OCI-LY1 (cell line): ENCODE data around the gene VAV3.

Experiments
- H2AFZ ChIP-seq: fragments of 200-600 bp; sonication (generic), shearing (Covaris generic); 2 replicates; pipeline ENCODE4 v1.6.0; 2014; ENCODE audit warnings: antibody characterized with exemption, mild to moderate bottlenecking, low read length
- H3F3A ChIP-seq: fragments of 200-600 bp; sonication (generic), shearing (Covaris generic); 2 replicates; pipeline ENCODE4 v1.6.0; 2014; ENCODE audit warnings: mild to moderate bottlenecking, antibody characterized with exemption, low read length, moderate library complexity; ENCODE audit not compliant: insufficient read depth
- H3K27ac ChIP-seq: fragments of 200-600 bp; sonication (generic); 2 replicates; pipeline ENCODE4 v1.5.1; 2014; ENCODE audit warnings: low read length, mixed run types, mild to moderate bottlenecking, low read depth; ENCODE audit not compliant: poor library complexity, severe bottlenecking
- H3K27me3 ChIP-seq: fragments of 200-600 bp; sonication (generic); 2 replicates; pipeline ENCODE4 v1.6.0; 2014; ENCODE audit warnings: antibody characterized with exemption, mild to moderate bottlenecking, low read length, moderate library complexity; ENCODE audit not compliant: insufficient read depth
- H3K36me3 ChIP-seq: fragments of 200-600 bp; sonication (generic); 2 replicates; pipeline ENCODE4 v1.6.1; 2014; ENCODE audit warnings: mild to moderate bottlenecking, antibody characterized with exemption, low read length, moderate library complexity, mixed read lengths; ENCODE audit not compliant: insufficient read depth
- H3K4me1 ChIP-seq: fragments of 200-600 bp; sonication (generic); 2 replicates; pipeline ENCODE4 v1.5.1; 2014; ENCODE audit warnings: mild to moderate bottlenecking, low read length, moderate library complexity; ENCODE audit not compliant: insufficient read depth, severe bottlenecking
- H3K4me2 ChIP-seq: fragments of 200-600 bp; sonication (generic), shearing (Covaris generic); 2 replicates; pipeline ENCODE4 v1.6.1; 2014; ENCODE audit warnings: low read length
- H3K4me3 ChIP-seq: fragments of 200-600 bp; sonication (generic); 2 replicates; pipeline ENCODE4 v1.5.1; 2014; ENCODE audit warnings: low read length, low read depth, mild to moderate bottlenecking, mixed read lengths; ENCODE audit not compliant: poor library complexity, severe bottlenecking
- H3K79me2 ChIP-seq: fragments of 200-600 bp; shearing (Covaris generic); 2 replicates; pipeline ENCODE4 v1.6.1; 2016; ENCODE audit warnings: mixed run types, low read length, mixed read lengths; ENCODE audit not compliant: insufficient read depth
- H3K9ac ChIP-seq: fragments of 200-600 bp; sonication (generic), shearing (Covaris generic); 2 replicates; pipeline ENCODE4 v1.6.1; 2014; ENCODE audit warnings: mild to moderate bottlenecking, low read length, mixed read lengths
- H3K9me2 ChIP-seq: fragments of 200-600 bp; sonication (generic), shearing (Covaris generic); 2 replicates; pipeline ENCODE4 v1.6.1; 2014; ENCODE audit warnings: low read depth, mild to moderate bottlenecking, low read length, mixed read lengths
- H3K9me3 ChIP-seq: fragments of 200-600 bp; shearing (Covaris generic); 2 replicates; pipeline ENCODE4 v1.6.1; 2014; ENCODE audit warnings: low read length, mixed read lengths
- H4K20me1 ChIP-seq: fragments of 200-600 bp; sonication (generic), shearing (Covaris generic); 2 replicates; pipeline ENCODE4 v1.6.0; 2016; ENCODE audit warnings: mild to moderate bottlenecking, low read length; ENCODE audit not compliant: insufficient read depth
- EZH2 ChIP-seq: fragments of 200-600 bp; sonication (generic), shearing (Covaris generic); IDR thresholded peaks from 2 replicates; pipeline ENCODE4 v1.8.0; 2017; ENCODE audit warnings: borderline replicate concordance, mixed run types, mild to moderate bottlenecking, antibody characterized with exemption, low read length, moderate library complexity, mixed read lengths
- TF ChIP-seq, protein P1 (sequence below): fragments of 200-600 bp; sonication (generic), shearing (Covaris generic); IDR thresholded peaks from 2 replicates; pipeline ENCODE4 v1.5.1; 2017; ENCODE audit warnings: mild to moderate bottlenecking, antibody characterized with exemption, low read length, moderate library complexity, mixed read lengths

VAV3 gene

DNA sequence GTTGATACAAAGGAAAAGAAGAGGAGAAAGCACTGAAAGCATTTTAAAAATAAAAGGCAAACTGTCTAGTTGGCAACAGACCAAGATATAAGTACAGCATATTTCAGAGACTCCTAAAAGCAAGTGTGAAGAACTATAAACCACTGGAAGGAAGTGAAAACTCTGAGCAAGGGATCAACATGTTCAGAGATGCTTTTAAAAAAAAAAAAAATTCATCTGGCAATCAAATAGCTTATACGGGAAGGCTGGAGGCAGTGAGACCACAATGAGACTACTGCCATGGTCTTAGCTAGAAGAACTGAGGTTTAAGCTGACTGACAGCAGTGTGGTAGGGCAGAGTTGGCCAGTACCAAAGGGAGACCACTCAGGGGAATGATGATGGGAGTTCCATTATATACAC, 124.3 kb downstream of the VAV3 start:
- peak overlapping the region; percentile 32; the same call in 1 of the 2 replicates for H3K9ac ChIP-seq
- peaks cover 65% of the 10 kb centered on the region for H3K4me1 ChIP-seq
- no peaks in the 10 kb centered on the region for H3F3A ChIP-seq
- H3K9me2 ChIP-seq, result no peaks in the 10 kb centered on the region
- no peak overlapping the region for H3K4me3 ChIP-seq
- peak overlapping the region; percentile 48 for H3K4me2 ChIP-seq
- H3K36me3 ChIP-seq, result no peaks in the 10 kb centered on the region; the same call in 1 of the 2 replicates
- H3K79me2 ChIP-seq, result no peaks in the 10 kb centered on the region
- no peaks in the 10 kb centered on the region for H4K20me1 ChIP-seq
- H3K9me3 ChIP-seq, result 0 out of 2 replicates have a peak, but pooled peaks cover 5% of the 10 kb centered on the region
- TF ChIP-seq, protein P1, sequence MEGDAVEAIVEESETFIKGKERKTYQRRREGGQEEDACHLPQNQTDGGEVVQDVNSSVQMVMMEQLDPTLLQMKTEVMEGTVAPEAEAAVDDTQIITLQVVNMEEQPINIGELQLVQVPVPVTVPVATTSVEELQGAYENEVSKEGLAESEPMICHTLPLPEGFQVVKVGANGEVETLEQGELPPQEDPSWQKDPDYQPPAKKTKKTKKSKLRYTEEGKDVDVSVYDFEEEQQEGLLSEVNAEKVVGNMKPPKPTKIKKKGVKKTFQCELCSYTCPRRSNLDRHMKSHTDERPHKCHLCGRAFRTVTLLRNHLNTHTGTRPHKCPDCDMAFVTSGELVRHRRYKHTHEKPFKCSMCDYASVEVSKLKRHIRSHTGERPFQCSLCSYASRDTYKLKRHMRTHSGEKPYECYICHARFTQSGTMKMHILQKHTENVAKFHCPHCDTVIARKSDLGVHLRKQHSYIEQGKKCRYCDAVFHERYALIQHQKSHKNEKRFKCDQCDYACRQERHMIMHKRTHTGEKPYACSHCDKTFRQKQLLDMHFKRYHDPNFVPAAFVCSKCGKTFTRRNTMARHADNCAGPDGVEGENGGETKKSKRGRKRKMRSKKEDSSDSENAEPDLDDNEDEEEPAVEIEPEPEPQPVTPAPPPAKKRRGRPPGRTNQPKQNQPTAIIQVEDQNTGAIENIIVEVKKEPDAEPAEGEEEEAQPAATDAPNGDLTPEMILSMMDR, result no peak
- TF ChIP-seq EZH2, result no peak
- no peaks in the 10 kb centered on the region for H3K27me3 ChIP-seq
- no peak overlapping the region for H2AFZ ChIP-seq
- peak overlapping the region; percentile 71 for H3K27ac ChIP-seq

DNA sequence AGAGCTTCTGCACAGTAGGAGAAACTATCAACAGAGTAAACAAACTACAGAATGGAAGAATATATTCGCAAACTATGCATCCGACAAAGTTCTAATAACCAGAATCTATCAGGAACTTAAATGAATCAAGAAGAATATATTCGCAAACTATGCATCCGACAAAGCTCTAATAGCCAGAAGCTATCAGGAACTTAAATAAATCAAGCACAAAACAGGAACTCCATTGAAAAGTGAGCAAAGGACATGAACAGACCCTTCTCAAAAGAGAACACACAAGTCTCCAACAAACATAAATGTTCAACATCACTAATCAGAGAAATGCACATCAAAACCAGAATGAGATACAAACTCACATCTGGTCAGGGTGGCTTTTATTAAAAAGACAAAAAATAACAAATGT, 126.9 kb downstream of the VAV3 start:
- Histone ChIP-seq H3F3A (no peaks in the 10 kb centered on the region), H3K27ac (no peak overlapping the region), H3K4me3 (no peak overlapping the region), H3K36me3 (no peaks in the 10 kb centered on the region; the same call in 1 of the 2 replicates), H4K20me1 (no peaks in the 10 kb centered on the region), H3K27me3 (no peaks in the 10 kb centered on the region), H3K9me3 (0 out of 2 replicates have a peak, but pooled peaks cover 5% of the 10 kb centered on the region), H2AFZ (no peak overlapping the region), H3K4me1 (peaks cover 73% of the 10 kb centered on the region), H3K9ac (no peak overlapping the region), H3K9me2 (no peaks in the 10 kb centered on the region), H3K79me2 (no peaks in the 10 kb centered on the region), H3K4me2 (no peak overlapping the region)
- no peak for TF ChIP-seq EZH2
- TF ChIP-seq, protein P1, result no peak

DNA sequence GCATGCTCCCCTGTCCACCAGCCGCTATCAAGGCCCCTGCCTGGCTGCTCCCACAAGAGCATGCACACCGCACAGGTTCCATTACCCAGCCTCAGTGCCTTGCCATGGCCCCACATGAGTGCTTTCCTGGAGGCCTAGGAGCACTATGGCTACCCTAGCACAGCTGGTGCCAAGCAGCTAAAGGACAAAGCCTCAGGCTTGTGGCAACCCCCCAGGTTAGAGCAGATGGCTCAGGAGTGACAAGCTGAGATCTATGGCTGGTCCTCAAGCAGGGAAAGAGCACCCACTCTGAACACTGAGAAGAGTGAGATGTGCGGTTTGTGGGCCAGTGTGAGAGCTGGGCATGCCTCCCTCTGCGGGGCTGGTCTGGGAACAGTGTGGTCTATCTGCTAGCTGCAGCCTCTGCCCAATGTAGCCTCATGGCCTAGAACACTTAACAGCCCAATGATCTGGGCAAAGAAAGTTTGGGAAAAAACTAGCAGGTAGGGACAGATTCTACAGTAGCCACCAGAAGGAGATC, 129.8 kb downstream of the VAV3 start:
- no peak overlapping the region for H3K4me3 ChIP-seq
- peak overlapping the region; percentile 43 for H3K27ac ChIP-seq
- no peaks in the 10 kb centered on the region for H3K79me2 ChIP-seq
- no peaks in the 10 kb centered on the region; the same call in 1 of the 2 replicates for H3K36me3 ChIP-seq
- peaks cover 58% of the 10 kb centered on the region for H3K4me1 ChIP-seq
- no peak overlapping the region for H2AFZ ChIP-seq
- H3K4me2 ChIP-seq, result no peak overlapping the region
- no peaks in the 10 kb centered on the region for H4K20me1 ChIP-seq
- H3K27me3 ChIP-seq, result no peaks in the 10 kb centered on the region
- 0 out of 2 replicates have a peak, but pooled peaks cover 5% of the 10 kb centered on the region for H3K9me3 ChIP-seq
- no peak overlapping the region for H3K9ac ChIP-seq
- no peaks in the 10 kb centered on the region for H3K9me2 ChIP-seq
- TF ChIP-seq EZH2, result no peak
- no peaks in the 10 kb centered on the region for H3F3A ChIP-seq

DNA sequence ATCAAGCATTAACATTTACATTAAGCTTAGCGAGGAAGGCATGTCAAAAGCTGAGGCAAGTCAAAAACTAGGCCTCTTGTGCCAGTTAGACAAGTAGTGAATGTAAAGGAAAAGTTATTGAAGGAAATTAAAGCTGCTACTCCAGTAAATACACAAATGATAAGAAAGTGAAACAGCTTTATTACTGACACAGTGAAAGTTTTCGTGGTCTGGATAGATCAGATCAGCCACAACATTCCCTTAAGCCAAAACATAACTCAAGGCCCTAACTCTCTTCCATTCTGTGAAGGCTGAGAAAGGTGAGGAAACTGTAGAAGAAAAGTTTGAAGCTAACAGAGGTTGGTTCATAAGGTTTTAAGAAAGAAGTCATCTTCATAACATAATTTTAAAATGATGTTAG, 131.9 kb downstream of the VAV3 start:
- no peaks in the 10 kb centered on the region for H3K79me2 ChIP-seq
- peaks cover 72% of the 10 kb centered on the region for H3K4me1 ChIP-seq
- no peaks in the 10 kb centered on the region for H3F3A ChIP-seq
- H2AFZ ChIP-seq, result no peak overlapping the region
- H3K27me3 ChIP-seq, result no peaks in the 10 kb centered on the region
- TF ChIP-seq EZH2, result no peak
- TF ChIP-seq, protein P1, result no peak
- no peak overlapping the region for H3K4me2 ChIP-seq
- peak overlapping the region; percentile 36 for H3K27ac ChIP-seq
- no peak overlapping the region for H3K4me3 ChIP-seq
- H3K9me3 ChIP-seq, result 0 out of 2 replicates have a peak, but pooled peaks cover 4% of the 10 kb centered on the region
- H3K9me2 ChIP-seq, result no peaks in the 10 kb centered on the region
- no peaks in the 10 kb centered on the region for H4K20me1 ChIP-seq
- no peak overlapping the region for H3K9ac ChIP-seq
- no peaks in the 10 kb centered on the region; the same call in 1 of the 2 replicates for H3K36me3 ChIP-seq
